HG03097 (cell line): ENCODE measurements around the gene PLCXD3.

Experiments used
- ATAC-seq: cut with Tn5 transposase; IDR thresholded peaks from one replicate; pipeline ENCODE4 v1.9.1; 2021; ENCODE audit not compliant: unreplicated experiment, low FRiP score

Gene PLCXD3, protein sequence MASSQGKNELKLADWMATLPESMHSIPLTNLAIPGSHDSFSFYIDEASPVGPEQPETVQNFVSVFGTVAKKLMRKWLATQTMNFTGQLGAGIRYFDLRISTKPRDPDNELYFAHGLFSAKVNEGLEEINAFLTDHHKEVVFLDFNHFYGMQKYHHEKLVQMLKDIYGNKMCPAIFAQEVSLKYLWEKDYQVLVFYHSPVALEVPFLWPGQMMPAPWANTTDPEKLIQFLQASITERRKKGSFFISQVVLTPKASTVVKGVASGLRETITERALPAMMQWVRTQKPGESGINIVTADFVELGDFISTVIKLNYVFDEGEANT

DNA sequence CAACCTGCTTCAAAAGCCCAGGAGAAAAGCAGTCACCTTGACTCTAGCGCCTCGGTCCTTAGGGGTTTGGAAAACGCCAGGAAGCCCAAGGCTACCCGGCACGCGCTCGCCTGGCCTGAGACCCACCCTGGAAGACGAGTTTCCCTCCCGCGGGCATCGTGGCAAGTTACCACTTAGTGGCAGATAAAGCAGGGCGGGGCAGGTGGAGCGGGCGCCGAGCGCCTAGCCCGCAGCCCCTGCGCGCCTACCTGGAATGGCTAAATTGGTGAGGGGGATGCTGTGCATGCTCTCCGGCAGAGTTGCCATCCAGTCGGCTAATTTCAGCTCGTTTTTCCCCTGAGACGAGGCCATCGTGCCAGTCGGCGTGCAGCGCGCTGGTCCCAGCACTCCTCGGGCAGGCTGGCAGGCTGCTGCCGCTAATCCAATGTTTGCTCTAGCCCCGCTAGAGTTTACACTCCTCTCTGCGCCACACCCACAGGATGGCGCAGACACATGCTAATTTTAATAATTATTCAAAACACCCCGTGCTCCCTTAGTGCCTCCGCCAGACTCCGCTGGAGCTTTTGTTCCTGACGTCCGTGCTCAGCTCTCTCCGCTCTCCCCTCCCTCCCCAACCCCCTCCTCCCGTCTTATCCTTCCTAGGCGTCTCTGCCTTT is at the start of gene PLCXD3:
TSS of gene PLCXD3 (minus strand) at position 426 of the 656 bp plus-strand sequence. CDS start at position 351, 75 bp downstream.
- no peak for ATAC-seq

DNA sequence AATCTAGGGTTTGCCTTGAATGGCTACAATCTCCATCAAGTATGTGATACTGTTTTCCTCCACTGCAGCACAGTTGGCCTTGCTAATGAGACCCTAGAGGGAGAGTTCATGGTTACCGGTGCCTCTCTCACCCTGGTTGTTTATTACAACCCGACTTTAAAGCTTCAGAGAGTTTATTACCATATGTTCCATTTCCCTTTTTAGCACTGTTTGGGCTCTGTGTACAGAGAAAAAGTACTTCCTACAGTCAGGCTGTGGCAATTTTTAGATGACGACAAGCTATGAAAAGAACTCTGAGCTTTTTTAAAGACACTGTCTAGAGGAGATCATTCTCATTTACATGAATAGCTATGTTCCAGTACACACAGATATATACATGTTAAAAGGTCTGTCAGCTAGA is 48.8 kb upstream of the PLCXD3 start:
- no peak for ATAC-seq

DNA sequence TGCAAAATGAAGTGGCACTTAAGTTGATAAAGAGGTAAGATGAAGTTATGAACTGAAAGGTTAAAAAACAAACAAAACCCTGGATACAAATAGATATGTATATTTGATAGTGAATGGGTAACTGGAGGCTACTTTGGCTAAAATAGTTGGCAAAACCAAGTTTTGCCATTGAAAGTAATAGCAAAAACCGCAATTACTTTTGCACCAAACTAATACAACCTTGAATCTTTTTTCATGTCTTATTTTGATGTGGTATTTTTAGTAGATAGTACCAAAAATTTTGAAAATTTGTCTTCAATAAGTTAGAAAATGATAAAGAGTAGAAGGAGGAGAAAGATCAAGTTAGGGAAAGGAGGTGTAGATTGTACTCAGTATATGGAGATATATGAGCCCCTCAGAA is 47.9 kb upstream of the PLCXD3 start:
- ATAC-seq = no peak

DNA sequence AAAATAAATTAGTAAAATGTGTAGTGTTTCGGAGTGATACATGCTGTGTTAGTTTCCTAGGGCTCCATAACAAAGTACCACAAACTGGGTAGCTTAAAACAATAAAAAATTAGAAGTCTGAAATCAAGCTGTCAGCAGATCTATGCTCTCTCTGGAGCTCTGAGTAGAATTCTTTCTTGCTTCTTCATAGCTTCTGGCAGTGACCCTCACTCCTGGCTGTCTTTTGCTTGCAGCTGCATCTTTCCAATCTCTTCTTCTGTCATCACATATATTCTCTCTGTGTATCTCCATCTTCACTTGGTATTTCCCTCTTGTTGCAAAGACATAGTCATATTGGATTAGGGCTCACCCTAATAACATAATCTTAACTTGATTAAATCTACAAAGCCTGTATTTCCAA is 37.6 kb upstream of the PLCXD3 start:
- ATAC-seq = no peak

DNA sequence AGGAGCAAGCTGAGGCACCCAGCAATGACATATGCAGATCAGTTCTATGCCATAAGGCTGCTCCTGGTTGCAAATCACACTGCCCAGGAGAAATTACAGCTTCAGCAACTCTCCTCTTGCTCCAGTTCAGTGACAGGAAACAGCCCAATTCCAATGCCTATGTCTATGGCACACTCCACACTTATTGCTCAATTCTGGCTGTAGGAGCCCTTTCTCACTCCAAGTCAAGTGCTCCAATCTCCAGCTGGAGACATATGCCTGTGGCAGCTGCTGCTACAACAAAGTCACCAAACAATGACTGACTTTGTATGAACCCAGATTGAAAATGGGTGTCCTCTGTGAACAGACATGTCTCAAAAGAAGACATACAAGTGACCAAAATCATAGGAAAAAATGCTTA is 31.8 kb upstream of the PLCXD3 start:
- no peak for ATAC-seq

DNA sequence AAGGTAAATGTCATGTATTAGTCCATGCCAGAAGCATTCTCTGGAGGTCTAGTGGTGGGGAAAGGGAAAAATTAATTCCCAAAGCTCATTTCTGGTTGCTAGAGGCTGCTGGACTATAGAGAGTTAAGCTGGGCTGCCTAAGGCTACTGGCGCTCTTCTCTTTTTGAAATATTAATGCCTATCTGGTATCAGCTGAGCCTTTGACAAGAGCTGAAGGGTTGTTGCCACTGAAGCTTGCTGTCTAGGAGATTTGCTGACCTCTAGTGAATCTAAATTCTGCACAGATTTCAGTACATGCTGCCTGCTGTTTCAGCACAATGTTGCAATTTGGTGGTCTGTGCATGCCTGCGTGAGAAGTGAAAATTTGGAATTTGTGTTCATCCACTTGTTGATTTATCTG is 29.1 kb upstream of the PLCXD3 start:
- ATAC-seq = no peak

DNA sequence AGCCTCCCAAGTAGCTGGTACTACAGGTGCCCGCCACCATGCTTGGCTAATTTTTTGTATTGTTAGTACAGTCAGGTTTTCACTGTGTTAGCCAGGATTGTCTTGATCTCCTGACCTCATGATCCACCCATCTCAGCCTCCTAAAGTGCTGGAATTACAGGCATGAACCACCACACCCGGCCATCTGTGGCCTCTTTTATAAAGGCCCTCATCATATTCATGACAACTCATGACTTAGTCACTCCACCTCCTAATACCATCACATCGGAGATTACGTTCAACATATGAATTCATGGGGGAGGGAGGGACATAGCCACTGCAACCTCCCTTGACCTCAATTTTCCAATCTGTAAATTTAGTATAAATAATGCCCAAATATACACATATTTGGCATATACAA is 27.2 kb upstream of the PLCXD3 start:
- no peak for ATAC-seq

DNA sequence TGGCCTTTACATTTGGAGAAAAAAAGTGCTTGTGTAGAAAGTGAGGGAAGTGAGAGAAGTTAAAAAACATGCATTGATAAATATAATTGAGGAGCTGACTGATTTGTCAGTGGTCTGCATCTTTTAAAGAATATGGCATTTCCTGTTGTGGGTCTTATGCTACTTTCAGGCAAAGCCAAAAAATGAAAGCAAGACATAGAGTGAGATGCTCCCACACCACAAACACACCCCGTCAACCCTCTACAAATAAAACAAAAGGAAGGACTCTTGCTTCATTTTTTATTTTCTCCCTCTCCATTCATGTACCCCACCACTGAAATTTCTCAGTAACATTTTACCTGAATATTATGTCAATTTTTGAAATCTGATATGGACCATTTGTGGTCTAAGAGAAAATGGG is 22.1 kb upstream of the PLCXD3 start:
- ATAC-seq = no peak

DNA sequence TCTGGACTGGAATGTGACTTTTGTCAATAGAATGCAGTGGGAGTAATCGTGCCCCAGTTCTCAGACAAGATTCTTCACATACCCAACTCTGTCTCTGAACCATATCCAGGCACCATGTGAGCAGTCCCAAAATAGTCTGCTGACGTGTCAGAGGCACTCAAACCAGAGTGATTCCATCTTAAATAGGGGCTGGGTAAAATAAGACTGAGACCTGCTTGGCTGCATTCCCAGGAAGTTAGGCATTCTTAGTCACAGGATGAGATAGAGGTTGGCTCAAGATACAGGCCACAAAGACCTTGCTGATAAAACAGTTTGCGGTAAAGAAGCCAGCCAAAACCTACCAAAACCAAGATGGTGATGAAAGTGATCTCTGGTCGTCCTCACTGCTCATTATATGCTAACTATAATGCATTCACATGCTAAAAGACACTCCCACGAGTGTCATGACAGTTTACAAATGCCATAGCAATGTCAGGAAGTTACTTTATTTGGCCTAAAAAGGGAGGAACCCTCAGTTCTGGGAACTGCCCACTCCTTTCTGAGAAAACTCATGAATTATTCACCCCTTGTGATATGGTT is 16.9 kb upstream of the PLCXD3 start:
- no peak for ATAC-seq

DNA sequence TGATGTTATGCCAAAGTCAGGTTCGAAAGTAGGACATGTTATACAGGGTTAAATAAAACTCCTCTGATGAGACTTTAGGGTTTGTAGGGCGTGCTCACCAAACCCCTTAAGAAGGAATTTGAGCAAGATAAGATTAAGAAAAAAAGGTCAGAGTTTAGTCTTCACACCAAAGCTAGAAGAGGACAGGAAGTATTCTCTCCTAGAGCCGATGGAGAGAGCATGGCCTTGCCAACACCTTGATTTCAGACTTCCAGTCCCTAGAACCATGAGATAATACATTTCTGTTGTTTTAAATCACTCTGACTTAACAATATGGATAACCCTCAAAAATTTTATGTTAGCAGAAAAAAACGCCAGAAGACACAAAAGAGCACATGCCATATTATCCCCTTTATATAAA is 16.3 kb upstream of the PLCXD3 start:
- ATAC-seq = no peak

DNA sequence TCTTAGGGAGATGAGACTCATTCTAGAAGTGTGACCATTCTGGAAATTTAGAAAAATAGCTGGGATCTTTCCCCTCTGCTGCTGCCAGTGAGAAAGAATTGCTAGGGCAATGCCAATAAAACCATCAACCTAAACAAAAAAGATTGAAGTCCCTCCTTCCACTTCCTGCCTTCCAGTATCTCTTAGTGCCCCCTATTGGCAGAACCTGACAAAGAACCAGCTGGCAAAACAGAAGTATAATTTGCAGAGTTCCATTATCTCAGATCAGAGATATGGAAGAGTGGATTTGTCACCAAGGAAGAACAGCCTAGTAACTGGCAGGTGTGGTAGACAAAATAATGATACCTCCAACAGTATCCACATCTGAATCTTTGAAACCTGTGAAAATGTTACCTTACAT is 13.8 kb upstream of the PLCXD3 start:
- no peak for ATAC-seq

DNA sequence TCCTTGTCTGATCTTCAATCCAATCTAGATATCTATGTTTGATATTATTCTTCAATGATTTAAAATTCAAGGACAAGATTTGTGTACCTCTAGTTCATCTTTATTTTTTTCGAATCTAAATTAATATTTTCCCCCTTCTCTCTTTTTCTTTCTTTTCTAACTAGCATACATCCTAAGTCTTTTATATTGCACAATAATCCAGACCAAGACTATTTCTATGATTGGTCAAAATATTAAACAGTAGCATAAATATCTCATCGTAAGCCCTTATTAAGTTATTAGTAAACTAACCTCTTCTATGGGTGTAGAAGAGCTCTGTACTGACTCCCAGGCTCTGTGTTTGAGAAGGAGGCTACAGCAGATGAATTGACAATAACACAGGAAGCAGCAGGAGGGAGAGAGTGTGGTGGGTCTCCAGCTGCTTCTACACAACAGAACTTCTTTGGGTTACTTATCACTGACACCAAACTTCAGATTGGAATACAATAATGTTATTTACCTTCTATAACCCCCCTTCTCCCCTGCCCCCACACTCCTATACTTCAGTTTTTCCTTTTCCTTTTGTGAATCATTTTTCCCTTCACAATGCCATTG is 11.9 kb upstream of the PLCXD3 start:
- ATAC-seq = no peak

DNA sequence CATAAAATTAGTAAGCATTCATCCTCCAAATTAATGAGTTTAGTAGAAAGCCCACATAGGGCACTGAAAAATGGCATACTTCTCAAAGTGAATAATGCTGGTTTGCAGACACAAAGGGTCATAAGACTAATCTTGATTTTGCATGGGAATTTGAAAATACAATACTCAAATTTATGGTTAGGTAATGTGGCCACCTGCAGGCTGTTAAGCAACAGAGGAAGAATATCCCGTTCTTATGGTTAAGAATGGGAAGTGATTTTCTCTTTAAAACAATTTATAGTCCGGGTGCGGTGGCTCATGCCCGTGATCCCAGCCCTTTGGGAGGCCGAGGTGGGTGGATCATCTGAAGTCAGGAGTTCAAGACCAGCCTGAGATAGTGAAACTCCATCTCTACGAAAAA is 9.4 kb upstream of the PLCXD3 start:
- no peak for ATAC-seq

DNA sequence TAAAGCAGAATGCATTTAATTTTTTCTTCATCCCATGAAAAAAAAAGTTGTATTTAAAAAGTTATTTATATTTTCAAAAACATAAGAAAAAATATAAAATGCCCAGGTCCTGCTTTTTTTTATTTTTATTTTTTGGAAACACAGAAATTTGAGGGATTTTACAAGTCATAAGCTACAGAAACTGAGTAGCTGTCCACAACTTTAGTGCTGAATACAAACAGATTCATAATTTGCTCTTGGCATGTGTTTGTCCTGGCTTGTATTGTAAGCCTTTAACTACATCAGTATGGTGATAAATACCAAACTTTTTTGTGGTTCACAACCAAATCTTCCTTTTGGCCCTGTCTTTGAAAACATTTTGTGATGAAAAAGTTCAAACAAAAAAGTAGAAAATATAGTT is 7.5 kb upstream of the PLCXD3 start:
- no peak for ATAC-seq

DNA sequence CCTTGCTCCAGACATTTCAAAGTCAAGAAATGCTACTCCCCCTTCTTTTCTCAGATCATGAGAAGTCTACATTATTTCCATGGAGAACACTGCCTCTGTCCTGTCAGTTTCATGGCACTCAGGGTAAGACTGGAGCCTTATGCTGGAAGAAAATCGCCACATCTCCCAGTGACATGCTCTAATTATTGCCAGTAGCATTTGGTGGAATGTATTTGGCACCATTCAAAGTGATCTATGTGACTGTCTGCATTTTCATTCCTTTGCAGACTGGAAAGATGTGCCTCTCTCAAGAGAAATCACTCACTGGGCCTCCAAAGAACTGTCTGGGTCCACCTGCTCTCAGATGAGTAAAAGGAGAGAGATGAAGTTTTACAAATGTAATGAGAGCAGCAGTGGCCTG is 840 bp upstream of the PLCXD3 start:
- no peak for ATAC-seq

DNA sequence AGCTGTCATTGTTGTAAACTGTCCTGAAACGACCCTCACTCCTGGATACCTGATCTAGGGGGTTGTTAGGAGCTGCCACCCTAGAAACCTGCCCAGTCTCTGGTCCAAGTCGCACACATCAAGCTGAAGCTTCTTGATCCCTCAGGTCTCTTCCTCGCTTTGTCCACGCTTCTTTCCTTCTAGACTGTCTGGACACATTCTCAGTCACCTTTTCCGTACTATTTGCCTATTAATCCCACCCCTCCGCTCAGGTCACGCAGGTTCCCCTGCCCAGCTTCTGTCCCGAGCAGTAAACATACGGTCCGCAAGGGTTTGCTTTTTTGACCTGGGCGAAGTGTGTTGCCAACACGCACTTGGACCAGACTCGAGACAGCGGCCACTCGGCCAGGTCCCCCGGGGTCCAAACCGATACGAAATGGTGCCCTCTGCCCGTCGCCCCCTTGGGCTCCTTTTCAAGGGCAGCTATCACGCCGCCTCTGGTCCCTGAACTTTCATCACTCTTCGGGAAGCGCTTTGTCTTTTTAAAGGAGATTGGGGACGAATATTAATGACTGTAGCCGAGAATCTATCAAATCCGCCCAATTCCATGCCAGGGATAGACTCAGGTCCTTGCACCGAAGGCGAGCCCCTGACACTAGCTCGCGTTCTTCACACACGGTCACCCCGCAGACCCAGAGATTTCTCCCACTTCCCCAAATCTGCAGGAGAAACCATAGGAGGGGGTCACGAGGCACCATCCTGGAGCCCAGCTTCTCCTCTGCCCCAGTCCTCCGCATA is 814 bp downstream of the PLCXD3 start:
- ATAC-seq = no peak

DNA sequence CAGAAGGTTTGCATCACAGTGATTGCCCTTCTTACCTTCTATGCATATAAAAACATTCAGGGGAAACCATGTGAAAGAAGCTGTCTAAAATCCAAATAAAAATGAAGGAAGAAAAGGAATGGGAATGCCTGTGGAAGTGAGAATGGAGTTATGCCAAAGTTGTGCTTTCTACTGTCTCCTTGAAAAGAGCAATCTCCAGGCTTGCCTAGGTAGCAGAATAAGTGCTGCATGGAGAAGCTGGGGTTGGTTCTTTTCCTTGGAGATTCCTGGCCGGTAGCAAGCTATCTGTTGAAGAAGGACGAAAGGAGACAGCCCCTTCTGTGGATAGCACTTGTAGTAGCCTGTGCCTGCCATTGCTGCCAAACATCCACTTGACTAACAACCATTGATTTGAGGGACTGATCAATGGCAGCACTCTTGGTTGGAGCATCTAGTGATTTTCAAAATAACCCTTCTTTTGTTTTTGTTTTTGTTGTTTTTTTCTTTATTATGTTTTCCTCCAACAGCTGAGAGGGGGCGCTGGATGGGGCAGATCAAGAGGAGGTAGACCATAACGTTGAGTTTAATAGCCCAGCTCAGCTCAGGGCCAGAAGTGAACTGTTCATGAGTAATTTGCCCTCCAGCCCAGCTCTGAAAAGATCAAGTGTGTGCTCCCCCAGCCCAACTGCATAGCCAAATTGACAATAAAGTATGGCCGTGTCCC is 1.6 kb downstream of the PLCXD3 start:
- ATAC-seq = no peak

DNA sequence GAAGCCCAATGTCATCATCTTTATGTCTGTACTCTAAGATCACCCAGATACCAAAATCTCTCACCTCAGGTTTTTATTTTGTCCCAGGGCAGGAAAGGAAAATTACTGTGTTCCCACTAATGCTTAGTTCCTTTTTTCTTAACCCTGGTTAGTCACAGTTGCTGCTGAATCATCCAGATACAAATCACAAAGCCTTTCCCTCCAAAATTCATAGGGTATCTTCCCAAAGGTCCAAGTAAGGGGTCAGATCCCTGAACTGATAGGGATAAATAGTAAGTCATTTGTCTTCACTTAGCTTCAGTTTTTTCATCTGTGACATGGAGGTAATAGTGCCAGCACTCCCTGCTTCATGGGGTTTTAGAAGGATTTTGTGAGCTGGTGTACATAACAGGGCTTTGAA is 2.2 kb downstream of the PLCXD3 start:
- ATAC-seq = no peak

DNA sequence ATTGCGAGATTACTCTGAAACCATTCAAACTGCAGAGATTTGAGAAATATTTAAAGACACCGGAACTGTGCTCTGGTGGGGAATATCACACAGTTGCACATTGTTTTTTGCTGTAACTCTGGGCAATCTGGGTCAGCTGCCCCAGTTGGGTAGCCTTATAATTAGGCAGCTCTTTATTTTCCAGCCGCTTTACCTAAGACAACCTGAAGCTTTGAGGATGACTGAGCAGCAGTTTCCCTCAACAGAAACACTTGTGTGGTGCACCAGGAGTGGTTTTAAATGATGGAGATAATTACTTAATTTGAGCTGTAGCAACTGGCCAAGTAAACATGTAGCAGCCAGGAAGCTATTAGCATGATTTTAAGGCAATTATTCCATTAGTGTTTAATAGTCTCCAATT is 2.9 kb downstream of the PLCXD3 start:
- no peak for ATAC-seq

DNA sequence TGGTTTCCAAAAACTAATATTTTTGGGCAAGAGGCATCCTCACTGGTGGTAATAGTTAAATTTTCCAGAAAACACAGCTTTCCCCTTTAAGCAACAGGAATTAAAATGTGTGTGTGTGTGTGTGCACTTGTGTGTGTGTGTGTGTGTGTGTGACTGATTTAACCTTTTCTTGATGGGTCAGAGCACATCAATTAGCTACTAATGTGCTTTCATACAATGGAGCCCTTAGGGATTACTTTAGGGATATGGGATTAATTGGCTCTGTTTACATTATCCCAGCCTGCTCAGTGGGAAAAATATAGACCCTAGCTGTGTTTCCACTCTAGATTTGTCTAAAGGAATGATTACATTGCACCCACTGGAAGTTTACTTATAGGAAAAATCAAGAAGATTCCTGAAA is 6.5 kb downstream of the PLCXD3 start:
- no peak for ATAC-seq
